Ishikawa (cell line): ENCODE data around the gene HOXD13.
A peak's percentile ranks its signal among the peaks of the same experiment; 100 is the strongest.

ENCODE experiments used
- CEBPB ChIP-seq: IDR thresholded peaks from 2 replicates; pipeline ENCODE4 v1.6.1; 2012
- CREB1 ChIP-seq: IDR thresholded peaks from 2 replicates; pipeline ENCODE4 v1.6.1; 2012; ENCODE audit warnings: low read depth
- EGR1 ChIP-seq: IDR thresholded peaks from 2 replicates; pipeline ENCODE4 v1.6.1; 2012
- EP300 ChIP-seq: IDR thresholded peaks from 2 replicates; pipeline ENCODE4 v1.6.1; 2012; ENCODE audit warnings: borderline replicate concordance
- FOXM1 ChIP-seq: IDR thresholded peaks from 2 replicates; pipeline ENCODE4 v1.6.1; 2012; ENCODE audit warnings: low read depth, borderline replicate concordance
- NFIC ChIP-seq: IDR thresholded peaks from 2 replicates; pipeline ENCODE4 v1.6.1; 2012
- RAD21 ChIP-seq: IDR thresholded peaks from 2 replicates; pipeline ENCODE4 v1.6.1; 2012; ENCODE audit warnings: low read depth
- TAF1 ChIP-seq: IDR thresholded peaks from 2 replicates; pipeline ENCODE4 v1.6.1; 2012; ENCODE audit warnings: low read depth, mild to moderate bottlenecking
- TCF12 ChIP-seq: IDR thresholded peaks from 2 replicates; pipeline ENCODE4 v1.6.1; 2012; ENCODE audit warnings: low read depth
- TEAD4 ChIP-seq: IDR thresholded peaks from 2 replicates; pipeline ENCODE4 v1.6.1; 2012
- YY1 ChIP-seq: IDR thresholded peaks from 2 replicates; pipeline ENCODE4 v1.6.1; 2012; ENCODE audit warnings: low read depth
- ZBTB7A ChIP-seq: IDR thresholded peaks from 2 replicates; pipeline ENCODE4 v1.6.1; 2012; ENCODE audit warnings: low read depth
- TF ChIP-seq, protein P1 (sequence below): IDR thresholded peaks from 2 replicates; pipeline ENCODE4 v1.6.1; 2012; ENCODE audit warnings: low read depth, mild to moderate bottlenecking
- TF ChIP-seq, protein P2 (sequence below): IDR thresholded peaks from 2 replicates; pipeline ENCODE4 v1.6.1; 2012
- TF ChIP-seq, protein P3 (sequence below): IDR thresholded peaks from 2 replicates; pipeline ENCODE4 v1.6.1; 2012

The HOXD13 gene

DNA sequence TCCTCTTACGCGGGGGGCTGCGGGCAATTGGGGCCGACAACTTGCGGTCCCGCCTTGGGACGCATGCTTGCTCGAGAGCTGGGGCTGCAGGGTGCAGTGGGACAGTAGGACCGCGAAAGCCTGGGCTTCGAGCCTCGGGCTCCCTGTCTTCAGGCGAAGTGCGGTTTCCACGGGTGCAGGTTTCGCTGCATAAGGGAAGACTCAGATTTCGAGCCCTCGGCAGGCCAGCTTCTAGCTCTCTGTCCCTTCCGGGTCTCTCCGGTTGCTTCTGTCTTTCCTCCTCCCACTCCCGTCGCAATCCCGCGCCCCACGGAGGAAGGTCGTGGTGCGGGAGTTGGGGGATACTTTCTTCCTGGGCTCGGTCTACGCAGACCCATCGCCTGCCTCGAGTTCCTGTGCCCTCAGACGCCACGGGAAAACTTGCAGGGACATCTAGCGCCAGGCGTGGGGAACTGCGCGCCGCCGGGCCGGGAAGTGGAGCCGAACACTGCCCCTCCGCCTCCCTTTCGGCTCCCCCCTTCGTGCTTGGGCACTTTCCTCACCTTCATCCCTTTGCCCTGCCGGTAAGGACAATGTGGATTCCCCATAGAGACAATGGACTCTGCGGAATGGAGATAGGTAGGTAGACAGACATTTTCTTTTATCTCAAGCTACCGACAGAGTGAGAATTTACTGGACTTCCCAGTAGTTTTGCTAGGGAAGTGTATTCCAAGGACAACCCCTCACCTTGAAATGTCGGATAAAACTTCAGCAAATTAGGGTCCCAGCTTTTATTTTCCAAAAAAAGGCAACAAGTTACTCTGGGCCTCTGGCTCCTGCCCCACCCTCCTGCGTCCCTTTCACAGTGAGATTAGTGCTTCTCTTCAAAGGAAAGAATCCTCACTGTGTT is 4.2 kb upstream of the HOXD13 start:
- TF ChIP-seq CEBPB (no peak), YY1 (no peak), RAD21 (peak; percentile 65), TAF1 (no peak), EGR1 (no peak), FOXM1 (no peak)
- TF ChIP-seq, protein P1, sequence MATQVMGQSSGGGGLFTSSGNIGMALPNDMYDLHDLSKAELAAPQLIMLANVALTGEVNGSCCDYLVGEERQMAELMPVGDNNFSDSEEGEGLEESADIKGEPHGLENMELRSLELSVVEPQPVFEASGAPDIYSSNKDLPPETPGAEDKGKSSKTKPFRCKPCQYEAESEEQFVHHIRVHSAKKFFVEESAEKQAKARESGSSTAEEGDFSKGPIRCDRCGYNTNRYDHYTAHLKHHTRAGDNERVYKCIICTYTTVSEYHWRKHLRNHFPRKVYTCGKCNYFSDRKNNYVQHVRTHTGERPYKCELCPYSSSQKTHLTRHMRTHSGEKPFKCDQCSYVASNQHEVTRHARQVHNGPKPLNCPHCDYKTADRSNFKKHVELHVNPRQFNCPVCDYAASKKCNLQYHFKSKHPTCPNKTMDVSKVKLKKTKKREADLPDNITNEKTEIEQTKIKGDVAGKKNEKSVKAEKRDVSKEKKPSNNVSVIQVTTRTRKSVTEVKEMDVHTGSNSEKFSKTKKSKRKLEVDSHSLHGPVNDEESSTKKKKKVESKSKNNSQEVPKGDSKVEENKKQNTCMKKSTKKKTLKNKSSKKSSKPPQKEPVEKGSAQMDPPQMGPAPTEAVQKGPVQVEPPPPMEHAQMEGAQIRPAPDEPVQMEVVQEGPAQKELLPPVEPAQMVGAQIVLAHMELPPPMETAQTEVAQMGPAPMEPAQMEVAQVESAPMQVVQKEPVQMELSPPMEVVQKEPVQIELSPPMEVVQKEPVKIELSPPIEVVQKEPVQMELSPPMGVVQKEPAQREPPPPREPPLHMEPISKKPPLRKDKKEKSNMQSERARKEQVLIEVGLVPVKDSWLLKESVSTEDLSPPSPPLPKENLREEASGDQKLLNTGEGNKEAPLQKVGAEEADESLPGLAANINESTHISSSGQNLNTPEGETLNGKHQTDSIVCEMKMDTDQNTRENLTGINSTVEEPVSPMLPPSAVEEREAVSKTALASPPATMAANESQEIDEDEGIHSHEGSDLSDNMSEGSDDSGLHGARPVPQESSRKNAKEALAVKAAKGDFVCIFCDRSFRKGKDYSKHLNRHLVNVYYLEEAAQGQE: no peak
- TF ChIP-seq, protein P2, sequence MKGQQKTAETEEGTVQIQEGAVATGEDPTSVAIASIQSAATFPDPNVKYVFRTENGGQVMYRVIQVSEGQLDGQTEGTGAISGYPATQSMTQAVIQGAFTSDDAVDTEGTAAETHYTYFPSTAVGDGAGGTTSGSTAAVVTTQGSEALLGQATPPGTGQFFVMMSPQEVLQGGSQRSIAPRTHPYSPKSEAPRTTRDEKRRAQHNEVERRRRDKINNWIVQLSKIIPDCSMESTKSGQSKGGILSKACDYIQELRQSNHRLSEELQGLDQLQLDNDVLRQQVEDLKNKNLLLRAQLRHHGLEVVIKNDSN: no peak

DNA sequence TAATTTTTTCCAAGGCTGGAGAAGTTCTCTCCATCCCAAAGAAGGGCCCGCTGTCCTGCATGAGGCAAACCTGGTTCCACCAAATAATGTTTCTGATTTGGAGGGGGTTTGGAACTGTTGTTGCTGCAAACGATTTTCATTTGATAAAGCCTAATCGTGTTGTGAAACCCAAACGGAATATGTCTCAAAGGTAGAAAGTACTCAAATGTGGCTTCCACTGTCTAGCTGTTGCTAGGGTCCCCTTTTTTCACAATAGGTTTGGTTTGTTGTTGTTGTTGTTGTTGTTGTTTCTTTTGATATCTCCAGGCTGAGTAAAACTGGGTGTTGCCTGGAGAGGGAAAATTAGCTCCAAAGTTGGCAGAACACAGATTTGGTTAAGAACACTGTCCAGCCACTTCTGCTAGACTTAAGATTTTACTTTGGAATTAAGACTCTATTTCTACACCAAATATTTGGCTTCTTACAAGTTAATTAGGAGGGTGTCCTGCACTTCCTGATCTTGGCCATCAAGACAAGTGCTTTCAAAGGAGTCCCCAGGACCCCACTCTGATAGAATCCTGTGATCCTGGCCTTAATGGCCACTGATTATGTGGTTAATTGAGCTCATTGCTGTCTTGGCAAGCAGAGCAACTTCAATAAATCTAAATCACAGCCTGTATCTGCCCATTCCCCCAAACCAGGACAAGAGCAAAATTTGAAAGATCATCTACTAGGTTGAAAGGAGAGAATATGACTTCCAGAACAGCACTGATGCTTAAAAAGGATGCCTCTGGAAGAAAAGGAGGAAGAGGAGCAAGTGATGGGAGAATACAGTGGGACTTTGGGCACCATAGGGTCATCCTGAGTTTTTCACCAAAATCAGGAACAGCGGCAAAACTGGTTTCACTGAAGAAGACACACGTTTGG is 3.3 kb upstream of the HOXD13 start:
- TF ChIP-seq CEBPB (no peak), YY1 (no peak), EGR1 (no peak), RAD21 (no peak), TAF1 (no peak), TCF12 (no peak)
- TF ChIP-seq, protein P2: no peak

DNA sequence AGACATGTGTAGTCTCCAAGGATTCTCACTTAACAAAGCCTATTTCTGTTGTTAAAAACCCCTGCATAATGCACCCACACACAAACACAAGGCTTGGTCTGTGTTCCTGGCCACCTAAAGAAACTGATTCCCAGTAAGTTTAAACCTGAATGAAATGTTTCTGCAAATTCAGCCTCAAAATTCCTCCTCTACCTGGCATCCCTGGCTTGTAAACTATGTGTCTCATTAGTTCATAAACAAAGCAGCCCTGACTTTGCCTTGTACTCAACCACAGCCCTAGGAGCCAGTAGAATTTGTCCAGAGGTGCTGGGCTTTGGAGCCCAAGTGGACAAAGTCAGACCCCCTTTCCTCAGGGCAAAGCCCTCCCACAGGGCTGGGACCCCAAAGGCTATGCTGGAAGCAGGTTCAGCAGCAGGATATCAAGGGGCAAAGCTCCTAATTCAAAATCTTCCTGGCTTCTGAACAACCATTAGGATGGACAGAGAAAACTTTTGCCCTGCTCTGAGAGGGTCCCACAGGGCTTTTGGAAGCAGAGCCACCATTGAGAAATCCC is 2.6 kb upstream of the HOXD13 start:
- TF ChIP-seq CREB1: no peak

DNA sequence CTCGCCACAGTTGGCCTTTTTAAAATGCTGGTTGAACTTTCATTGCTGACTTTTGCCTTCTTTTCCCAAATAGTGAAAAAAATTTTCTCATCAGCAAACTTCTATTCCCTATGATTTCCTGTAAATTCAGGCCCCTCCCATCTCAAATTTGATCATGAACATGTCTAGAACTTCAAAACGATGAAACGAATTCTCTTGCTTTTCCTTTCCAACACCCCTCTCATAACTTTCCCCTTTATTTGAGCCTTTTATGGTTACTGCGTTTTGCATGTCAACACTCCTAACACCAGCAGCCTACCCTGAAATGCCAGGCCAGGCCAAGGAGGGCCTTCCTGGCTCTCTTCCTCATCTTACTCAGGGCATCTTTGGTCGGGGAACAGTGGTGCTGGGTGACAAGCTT is 1.7 kb upstream of the HOXD13 start:
- TF ChIP-seq CEBPB: no peak
- TF ChIP-seq ZBTB7A: no peak
- TF ChIP-seq EGR1: no peak
- no peak for TF ChIP-seq YY1
- TF ChIP-seq CREB1: no peak
- no peak for TF ChIP-seq RAD21
- no peak for TF ChIP-seq EP300
- TF ChIP-seq, protein P1: no peak
- TF ChIP-seq, protein P3, sequence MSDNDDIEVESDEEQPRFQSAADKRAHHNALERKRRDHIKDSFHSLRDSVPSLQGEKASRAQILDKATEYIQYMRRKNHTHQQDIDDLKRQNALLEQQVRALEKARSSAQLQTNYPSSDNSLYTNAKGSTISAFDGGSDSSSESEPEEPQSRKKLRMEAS: no peak
- no peak for TF ChIP-seq FOXM1
- no peak for TF ChIP-seq TAF1

DNA sequence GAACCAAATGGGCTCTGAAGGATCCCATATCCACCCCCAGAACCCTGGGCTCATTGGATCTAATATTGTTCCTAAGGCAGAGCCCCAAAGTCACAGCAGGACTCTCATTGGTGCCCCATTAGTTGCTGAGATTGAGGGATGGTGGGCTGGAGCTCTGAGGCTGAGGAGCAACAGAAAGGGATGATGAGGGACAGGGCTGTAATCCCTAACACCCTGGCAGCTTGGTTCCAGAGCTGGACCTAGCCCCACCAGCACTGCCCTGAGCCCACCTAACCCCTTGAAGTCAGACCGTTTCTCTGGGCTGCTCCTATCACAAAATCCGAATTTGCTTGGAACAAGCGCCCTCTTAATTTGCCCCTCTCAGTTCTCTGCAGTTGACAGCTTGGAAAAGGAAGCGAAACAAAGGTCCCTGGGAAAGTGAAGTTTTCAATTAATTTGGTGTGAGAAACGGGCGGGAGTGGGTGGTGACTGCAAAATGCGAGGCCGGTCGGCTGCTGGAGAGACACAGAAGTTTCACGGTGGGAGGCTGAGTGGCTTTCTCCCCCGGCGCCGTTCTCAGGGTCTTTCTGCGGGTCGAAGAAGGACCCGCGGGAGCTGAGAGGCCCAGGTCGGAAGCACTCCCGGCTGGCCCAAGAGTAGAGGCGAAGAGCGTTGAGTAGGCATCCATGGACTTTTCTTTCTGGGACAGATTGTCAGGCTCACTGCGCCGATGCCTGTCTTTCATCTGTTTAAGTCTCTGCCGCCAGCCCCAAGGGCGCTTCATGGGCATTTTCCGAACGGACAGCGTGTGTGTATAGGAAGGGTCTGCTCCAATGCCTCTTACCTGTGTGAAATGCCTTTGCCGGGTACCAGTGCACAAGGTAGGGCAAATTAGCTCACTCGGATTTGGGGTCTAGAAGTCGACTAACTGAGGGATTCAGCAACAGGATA is 927 bp upstream of the HOXD13 start:
- TF ChIP-seq TCF12 (no peak), ZBTB7A (no peak), YY1 (no peak), FOXM1 (no peak), TEAD4 (no peak), CEBPB (no peak), RAD21 (no peak), CREB1 (no peak), EGR1 (no peak), TAF1 (no peak), EP300 (no peak), NFIC (no peak)
- TF ChIP-seq, protein P3: no peak
- TF ChIP-seq, protein P1: no peak
- TF ChIP-seq, protein P2: no peak
